ELR (cell line): Measurements from ENCODE around the gene BMPR1B.

ENCODE experiments used
- DNase-seq: peaks from one replicate; pipeline ENCODE4 v3.0.0-alpha.2; 2015; ENCODE audit warnings: low read depth

The BMPR1B gene

DNA sequence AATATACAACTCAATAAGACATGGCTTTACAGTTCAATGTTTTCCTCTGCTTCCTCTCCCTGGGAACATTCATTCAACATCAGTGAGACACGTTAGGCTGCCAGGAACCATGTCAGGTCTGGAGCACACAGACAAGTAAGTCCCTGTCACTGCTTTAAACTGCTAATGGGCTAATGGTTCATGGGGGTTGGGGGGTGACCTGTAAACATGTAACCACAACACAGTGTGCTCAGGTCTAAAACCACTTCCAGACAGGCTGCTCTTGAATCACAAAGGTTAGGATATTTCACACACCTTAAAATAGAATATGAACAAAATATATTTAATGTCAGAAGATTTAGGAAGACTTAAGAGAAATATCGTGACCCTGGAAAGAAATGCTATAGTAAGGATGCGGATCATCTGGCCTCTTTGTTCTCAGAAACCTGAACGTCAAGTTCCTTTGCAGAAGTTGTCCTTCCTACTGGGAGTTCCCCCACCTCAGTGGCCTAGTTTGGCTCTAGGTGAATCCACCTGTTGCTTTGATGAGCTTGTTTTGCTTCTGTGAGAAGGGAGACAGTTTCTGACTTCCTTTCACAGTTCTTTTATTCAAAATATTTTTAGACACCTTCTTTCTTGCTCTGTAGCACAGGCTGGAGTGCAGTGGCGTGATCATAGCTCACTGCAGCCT lies 431.1 kb downstream of the BMPR1B start:
- no peak for DNase-seq

DNA sequence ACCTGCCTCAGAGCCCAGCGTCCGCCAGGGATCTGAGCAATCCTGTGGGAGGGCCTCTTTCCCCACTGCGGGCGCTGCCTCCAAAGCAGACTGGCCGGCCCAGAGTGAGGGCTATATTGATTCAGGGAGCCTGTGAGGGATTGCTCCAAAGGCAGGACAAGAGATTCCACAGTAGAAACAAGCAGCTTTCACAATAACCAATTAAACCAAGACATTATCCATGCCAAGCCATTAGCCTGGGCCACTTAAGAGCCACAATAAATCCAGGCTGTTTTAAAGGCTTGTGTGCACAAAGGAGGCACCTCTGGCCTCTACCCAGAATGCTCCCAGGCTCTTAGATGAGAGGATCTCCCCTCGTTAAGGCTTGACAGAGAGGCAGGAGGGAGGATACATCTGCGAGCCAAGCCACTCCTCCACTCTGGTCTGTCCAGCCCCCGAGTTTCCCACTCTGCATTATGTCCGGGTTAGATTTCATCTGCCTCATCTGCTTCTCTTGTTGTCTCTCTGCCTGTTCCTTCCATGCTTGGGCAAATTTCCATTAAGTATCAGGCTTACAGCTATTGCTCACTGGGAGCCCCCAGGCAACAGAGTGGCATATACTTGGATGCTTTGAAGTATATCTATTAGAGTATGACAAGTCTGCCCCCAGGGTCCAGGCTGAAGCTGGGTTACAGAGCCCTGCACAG lies 433.1 kb downstream of the BMPR1B start:
- DNase-seq, result no peak

DNA sequence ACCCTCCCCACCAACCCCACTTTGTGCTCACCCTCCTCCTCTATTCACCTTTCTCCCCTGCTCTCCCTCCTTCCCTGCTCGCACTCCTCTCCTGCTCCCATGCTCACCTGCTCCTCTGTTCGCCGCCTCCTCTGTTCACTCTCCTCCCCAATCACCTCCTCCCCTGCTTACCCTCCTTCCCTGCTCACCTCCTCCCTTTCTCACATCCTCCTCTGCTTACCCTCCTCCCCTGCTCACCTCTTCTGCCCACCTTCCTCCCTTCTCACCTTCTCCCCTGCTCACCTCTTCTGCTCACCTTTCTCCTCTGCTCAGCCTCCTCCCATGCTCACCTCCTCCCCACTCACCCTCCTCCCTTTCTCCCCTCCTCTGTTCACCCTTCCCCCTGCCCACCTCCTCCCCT lies 433.8 kb downstream of the BMPR1B start:
- DNase-seq, result no peak

DNA sequence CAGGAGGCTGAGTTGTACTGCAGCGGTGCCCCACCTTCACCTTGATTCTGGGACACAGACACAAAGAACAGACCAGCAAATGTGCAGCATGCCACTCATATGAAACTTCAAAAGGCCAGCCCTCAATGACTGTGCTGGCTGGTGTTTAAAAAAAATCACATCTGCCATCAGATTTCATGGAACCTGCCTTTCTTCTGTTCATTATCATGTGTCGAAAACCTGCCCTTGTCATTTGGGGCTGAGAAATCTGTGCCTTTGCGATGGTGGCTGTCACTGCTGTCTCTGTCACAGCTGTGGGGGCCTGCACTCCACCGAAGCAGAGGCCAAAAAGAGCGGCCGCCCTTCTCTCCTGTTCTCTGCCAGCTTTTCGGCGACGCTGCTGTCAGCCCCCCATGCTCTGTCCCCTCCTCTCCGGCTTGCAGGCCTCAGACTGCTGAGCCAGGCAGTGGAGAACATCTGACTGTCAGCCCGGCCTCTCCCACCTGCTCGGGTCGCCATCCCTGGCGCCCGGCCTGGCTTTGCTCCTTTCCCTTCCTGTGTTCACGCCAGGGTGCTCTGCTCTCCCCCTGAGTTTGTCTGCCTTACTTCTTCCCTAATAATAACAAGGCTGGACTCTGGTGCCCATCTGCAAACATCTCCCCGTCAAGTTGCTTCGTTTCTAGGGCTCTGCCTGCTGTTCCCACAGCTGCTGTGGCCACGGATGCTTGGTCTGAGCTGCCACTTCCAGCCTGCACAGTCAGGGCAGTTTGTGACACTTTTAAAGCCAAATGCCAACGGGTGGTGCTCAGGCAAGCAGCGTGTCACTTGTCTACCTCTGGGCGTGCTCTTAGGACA lies 435.9 kb downstream of the BMPR1B start:
- DNase-seq, result no peak

DNA sequence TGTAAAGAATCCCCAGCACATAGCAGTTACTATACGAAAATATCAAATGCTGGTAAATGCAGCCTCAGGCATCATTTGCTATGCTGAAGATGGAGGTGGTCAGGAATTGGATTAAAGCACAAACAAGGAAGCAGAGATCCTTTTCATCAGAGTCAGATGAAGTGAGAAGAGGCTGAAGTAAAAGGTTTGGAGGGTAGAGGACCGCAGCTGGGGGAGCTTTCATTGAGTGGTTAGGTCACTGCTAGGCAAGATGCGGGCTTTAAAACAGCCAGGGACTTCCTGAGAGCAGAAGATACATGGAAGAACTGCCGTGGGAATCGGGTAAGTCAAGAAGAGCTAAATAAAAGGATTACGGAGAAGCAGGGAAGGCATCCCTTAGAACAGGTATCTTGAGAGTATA lies 439.6 kb downstream of the BMPR1B start:
- DNase-seq, result no peak

DNA sequence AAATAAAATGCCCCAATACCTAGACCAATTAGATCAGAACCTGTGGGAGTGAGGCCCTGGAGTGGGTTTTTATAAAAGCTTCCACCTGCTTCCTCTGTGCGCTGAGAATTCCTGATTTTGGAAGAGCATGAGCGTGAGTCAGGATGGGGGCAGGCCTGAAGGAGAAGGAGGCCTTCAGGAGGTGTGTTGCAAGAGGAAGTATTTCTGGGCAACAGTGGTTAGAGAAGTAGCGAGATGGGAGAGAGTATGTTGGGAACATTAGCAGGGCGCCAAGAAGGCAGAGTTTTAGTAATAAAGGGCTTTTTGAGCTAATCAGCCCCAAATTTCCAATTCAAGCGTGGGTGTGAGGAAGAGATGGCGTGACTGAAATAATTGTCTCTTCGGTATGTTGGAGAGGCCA lies 441.2 kb downstream of the BMPR1B start:
- no peak for DNase-seq

DNA sequence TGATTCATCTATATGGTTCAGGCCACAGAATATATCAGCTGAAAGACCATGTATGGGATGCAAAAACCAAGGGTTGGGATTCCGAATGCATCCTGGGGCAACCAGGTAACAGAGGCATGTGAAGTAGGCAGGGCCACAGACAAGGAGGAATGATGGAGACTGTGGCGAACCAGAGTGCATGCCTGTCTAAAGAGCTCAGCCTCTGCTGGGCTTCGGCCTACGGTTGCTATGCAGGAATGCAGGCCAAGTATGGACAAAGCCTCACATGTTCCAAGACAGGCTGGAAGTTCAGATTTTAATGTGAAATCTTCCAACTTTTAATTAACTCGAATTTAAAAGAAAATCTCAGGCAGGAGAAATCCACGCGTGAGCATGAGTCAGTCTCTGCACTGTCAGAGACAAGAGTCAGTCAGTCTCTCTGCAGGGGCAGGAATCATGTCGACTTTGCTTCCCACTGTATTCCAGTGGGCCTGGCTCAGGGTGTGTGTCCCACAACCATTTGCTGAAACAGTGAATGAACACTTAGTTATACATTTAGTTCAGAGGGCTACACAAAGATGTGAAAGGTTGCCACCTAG lies 446.6 kb downstream of the BMPR1B start:
- no peak for DNase-seq

DNA sequence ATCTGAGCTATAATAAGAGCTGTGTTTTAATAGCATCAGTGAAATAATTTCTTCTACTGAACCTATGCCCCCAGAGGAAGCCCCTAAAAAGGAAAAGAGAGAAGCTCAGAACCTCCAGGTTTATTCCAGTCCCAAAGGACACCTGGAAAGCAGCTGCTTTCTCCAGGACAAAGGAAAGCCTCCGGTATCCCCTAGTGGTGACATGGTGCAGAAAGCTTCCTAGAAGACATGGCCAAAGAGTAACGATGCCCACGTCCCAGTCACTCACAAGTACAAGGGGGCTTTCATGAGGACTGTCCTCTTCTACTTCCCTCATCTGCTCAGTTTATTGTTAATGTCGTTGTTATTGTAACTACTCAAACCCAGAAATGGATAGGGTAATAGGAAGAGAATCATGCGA lies 447.1 kb downstream of the BMPR1B start:
- DNase-seq, result peak; percentile 0
